Stimulated activated CD8-positive, alpha-beta memory T cell treated with anti-CD3 and anti-CD28 coated beads, Interleukin-12 subunit alpha, Interleukin-12 subunit beta, amount 100 ng/mL, for 24 hours (primary cell): ENCODE results near the gene ASTN1.

ENCODE experiments used
- DNase-seq: peaks from one replicate; pipeline ENCODE4 v3.0.0-alpha.2; 2020; ENCODE audit errors: extremely low read depth

Gene ASTN1

GRCh38 chr1:176931526-176931925 is 233.0 kb downstream of the ASTN1 start:
- DNase-seq = no peak

- DNase-seq = no peak
Measured at GRCh38 chr1:176926330-176927086, 238.0 kb downstream of the ASTN1 start.

DNA sequence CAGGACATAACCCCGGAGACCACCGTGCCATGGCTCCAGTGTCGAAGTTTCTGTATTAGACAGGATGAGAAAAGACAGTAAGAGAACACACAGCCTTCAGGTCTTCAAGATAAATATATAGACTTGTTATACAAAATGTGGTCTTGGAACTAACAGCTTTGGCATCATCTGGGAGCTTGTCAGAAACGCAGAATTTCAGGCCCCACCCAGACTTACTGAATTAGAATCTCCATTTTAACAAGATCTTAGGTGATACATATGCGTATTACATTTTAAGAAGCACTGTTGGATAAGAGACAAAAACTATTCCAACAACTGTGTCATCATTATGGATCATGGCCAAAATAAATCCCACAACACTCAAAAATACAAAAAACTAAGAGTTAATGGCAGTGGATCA is 239.3 kb downstream of the ASTN1 start:
- no peak for DNase-seq

GRCh38 chr1:176923283-176923682 is 241.2 kb downstream of the ASTN1 start:
- no peak for DNase-seq

- no peak for DNase-seq
Measured at GRCh38 chr1:176919386-176920378, 244.8 kb downstream of the ASTN1 start.

DNA sequence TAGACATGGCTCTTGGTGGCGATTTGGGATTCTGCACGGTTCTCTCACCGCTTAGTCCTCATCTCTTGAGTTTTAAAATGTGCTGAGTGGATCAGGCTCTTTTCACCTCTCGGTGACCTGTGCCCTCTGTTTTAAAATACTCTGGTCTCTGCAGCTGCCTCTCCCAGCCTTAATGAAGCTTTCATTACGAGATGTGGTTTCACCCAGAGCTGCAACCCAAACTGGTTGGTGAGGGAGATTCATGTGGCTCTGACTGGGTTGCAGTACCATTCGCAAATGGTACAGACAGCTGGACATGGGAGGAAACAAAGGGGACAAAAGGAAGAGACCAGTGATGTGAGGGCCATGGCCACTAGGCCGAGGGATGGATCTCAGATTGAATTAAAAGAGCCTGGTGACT is 258.9 kb downstream of the ASTN1 start:
- no peak for DNase-seq

DNA sequence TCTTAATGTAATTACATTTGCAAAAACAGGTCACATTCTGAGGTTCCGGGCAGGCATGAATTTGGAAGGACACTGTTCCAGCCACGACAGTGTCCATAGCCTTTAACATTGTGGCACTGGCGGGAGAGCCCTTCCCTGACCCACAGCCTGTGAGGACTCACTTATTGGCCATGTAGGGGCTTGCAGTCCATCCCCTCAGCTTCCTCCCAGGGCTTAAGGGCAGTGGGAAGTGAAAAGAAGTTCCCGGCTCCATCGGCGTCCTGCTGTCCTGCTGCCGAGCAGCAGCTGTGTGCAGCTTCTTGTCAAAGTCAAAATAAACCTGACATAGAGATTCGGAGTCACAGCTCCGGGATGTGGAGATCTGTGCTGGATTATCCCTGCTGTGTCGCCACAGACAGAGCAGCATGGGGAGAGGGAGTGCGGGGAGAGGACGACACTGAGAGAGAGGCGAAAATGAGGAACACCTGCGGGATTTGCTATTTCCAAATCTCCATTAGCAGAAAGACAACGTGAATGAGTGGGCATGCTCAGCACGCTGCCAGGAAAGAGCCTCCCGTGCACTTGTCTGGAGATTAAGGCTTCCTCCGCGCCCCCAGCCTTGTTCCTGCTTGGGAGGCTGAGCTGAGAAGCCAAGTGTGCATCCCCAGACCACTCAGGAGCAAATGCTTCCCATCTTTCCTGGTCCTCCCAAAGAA is 260.3 kb downstream of the ASTN1 start:
- DNase-seq = no peak

GRCh38 chr1:176903474-176903873 is 261.0 kb downstream of the ASTN1 start:
- DNase-seq = no peak

DNA sequence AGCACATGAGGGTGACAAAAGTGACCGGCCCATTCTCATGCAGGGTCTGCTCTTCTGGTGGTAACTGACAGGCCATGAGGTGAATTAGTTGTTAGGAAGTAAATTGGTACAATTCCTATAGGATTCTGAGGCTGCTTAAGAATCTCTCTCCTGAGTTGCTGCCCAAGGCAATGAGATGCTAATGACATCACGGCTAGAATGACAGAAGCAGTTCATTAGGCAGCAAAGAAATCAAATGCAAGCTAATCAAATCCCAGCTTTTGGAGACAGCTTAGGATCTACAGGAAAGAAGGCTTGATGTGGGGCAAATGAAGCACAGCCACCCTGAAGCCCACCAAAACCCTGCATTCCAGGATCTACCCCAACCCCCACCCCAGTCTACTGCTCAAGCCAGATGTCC is 265.2 kb downstream of the ASTN1 start:
- no peak for DNase-seq

DNA sequence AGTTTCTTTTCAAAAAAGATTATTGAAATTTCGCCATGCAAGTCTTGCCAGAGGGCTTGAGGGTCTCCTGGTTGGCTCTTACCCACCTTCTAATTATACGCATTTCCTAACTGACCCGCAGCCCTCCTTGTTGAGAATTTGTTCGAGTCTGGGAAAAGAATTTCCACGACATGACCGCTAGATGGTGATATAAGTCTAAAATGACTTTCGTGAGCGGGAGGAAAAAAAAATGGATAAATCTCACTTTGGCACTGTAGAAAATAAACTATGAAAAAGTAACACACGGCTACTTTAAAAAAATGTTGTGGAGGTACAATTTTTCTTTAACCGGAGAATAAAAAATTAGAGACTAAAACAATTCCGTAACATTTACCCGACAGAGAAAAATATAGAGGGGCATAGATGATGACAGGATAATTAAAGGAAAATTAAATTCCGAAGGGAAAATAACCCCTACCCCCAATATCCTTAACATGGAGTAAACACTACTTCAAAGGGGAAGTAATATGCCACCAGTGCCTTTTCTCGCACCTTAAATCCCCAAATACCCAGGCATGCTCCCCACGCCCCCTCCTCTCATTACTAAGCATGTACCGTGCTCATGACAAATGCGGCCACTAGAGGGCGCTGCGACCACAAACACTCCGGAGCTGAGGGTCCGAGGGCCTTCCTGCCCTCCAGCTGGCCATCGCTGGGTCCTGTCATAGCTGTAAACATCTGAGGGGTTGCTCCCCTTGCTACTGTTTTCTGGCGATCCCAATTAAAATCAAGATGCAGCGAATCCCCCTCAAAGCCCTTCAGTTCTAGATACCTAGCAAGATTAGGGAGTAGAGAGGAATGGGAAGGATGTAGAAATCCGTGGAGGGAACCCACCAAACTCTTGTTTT is 266.9 kb downstream of the ASTN1 start:
- no peak for DNase-seq

- no peak for DNase-seq
Measured at GRCh38 chr1:176896216-176896615, 268.3 kb downstream of the ASTN1 start.

DNA sequence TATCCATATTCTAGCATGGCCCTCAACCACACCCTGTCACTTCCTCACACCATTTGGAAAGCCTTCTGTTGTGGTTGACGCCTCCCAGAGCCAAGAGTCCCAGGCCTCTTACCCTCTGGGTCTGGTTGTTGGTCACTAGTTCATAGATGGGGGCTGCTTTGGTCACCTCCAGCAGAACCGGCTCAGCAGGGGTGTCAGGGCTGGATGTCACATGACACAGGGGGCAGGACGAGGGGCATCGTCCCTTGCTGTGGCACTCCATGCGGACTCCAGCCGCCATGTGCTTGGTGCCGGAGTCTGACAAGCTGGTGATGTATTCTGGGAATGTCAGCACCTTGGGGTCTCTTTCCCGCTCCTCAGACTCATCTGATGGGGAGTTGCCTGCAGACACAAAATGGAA is 270.1 kb downstream of the ASTN1 start:
- no peak for DNase-seq

DNA sequence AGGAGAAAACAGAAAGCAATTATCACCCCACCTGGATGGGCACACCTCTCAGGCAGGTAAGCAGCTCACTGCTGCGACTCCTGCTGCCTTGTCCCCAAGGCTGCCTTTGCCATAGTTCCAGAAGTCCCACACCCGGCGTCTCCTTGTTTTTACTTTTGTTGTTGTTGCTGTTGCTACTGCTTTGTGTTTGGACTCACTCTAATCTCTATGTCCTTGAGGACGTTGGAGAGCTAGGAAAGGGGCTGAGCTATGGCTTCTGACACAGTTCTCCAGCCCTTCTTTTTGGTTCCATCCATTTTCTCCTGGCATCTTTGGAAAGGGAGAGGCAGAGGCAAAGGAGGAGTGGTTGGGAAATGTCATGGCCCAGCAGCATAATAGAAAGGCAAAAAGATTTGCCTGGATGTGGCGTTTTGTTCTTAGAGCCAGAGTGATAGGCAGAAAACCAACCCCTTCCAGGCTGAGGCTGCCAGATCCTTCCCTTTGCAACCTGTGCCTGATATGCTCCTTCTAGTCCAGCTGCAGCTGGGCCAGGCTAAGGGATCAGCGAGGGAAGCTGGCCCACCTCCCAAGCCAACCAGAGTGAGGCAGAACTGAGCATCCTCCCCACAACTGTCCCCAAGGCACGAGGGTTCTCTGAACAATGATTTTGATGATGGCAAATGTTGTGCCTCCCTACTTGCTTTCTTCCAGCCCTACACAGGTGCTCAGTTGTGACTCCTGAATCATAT is 270.7 kb downstream of the ASTN1 start:
- no peak for DNase-seq

- DNase-seq = no peak
Measured at GRCh38 chr1:176888471-176889032, 276.0 kb downstream of the ASTN1 start.

GRCh38 chr1:176885751-176886150 is 278.8 kb downstream of the ASTN1 start:
- DNase-seq = no peak

DNA sequence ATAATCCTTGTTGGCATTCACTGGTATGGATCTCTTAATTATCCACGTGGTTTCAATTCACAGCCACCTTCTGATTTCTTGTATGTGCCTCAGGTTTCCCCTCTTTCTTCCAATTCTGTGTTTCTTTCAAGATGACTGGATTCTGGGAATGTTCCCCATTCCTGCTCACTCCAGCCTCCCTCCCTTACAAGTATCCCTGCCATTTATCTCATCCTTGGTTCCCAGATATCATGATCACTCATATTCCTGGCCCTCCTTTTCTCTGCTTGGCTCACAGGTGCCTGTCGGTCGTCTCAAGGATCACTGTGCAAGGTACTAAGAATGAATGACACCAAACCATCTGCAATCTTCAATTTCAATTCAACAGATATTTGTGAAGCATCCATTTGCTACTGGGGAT is 279.2 kb downstream of the ASTN1 start:
- DNase-seq = no peak

DNA sequence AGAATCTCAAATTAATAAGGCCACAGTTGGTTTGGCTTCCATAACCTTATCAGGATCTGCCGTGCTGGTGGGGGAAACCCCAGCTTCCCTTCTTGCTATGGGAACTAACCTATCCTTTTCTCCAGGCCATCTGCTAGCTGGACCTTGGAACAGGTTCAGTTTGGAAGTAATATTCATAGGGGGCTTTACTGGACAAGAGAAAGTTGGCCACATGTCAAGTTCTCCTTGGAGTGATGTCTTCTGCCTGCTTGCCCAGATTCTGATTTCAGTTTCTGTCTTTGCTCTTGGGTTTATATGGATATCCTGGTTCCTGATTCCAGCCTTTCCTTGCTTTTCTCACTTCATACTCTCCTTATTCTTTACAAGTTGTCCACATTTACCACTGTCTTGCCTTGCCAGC is 279.6 kb downstream of the ASTN1 start:
- DNase-seq = no peak

GRCh38 chr1:176884286-176884685 is 280.2 kb downstream of the ASTN1 start:
- no peak for DNase-seq

GRCh38 chr1:176880955-176881595 is 283.4 kb downstream of the ASTN1 start:
- no peak for DNase-seq
